ENCODE data around the gene MZF1.
"Not testable (repeated sequence)": the region's sequence is repeated elsewhere in the genome, so short reads cannot be mapped to it uniquely, and the experiment has no call there.

MZF1 gene

GRCh38 chr19:58572818-58573657, at the start of gene MZF1:
Gene MZF1 (minus strand): TSS chr19:58573335. CDS start chr19:58571389, 1,946 bp downstream.
- peak within 1 kb of the TSS; percentile 85 to 98 for H3K4me3 ChIP-seq (ENCODE audit: low read depth in 1 of 2, low read length in 2 of 2)
- H3K27me3 ChIP-seq (ENCODE audit: control insufficient read depth in 1 of 2, insufficient read depth in 2 of 2, low read length in 2 of 2) = no peaks in the 10 kb centered on the region
- peaks cover 12 to 26% of the 10 kb centered on the region in 2 donors for H3K36me3 ChIP-seq (ENCODE audit: control insufficient read depth in 1 of 2, insufficient read depth in 2 of 2, low read length in 2 of 2)
- no peaks in the 10 kb centered on the region for H3K9me3 ChIP-seq (ENCODE audit: control insufficient read depth in 1 of 2, low read length in 2 of 2)
- peak within 1 kb of the TSS; percentile 72 to 95 for H3K9ac ChIP-seq (ENCODE audit: low read depth in 1 of 2, low read length in 2 of 2)
- H3K4me1 ChIP-seq (ENCODE audit: control insufficient read depth in 1 of 2, insufficient read depth in 2 of 2, low read length in 2 of 2) = peaks cover 13 to 19% of the 10 kb centered on the region in 2 donors
- peak within 1 kb of the TSS; percentile 98 for H3K27ac ChIP-seq (ENCODE audit: low read depth, low read length)

- not testable (repeated sequence) for H3K9ac ChIP-seq (ENCODE audit: low read depth in 1 of 2, low read length in 2 of 2); H3K36me3 ChIP-seq (ENCODE audit: control insufficient read depth in 1 of 2, insufficient read depth in 2 of 2, low read length in 2 of 2); H3K4me1 ChIP-seq (ENCODE audit: control insufficient read depth in 1 of 2, insufficient read depth in 2 of 2, low read length in 2 of 2); H3K27me3 ChIP-seq (ENCODE audit: control insufficient read depth in 1 of 2, insufficient read depth in 2 of 2, low read length in 2 of 2); H3K4me3 ChIP-seq (ENCODE audit: low read depth in 1 of 2, low read length in 2 of 2); H3K27ac ChIP-seq (ENCODE audit: low read depth, low read length); H3K9me3 ChIP-seq (ENCODE audit: control insufficient read depth in 1 of 2, low read length in 2 of 2)
These were observed 34.1 kb upstream of the MZF1 start for GRCh38 chr19:58607213-58607612.

GRCh38 chr19:58606251-58606896, 33.2 kb upstream of the MZF1 start:
- not testable (repeated sequence) for H3K4me3 ChIP-seq (ENCODE audit: low read depth in 1 of 2, low read length in 2 of 2); H3K36me3 ChIP-seq (ENCODE audit: control insufficient read depth in 1 of 2, insufficient read depth in 2 of 2, low read length in 2 of 2); H3K9me3 ChIP-seq (ENCODE audit: control insufficient read depth in 1 of 2, low read length in 2 of 2); H3K9ac ChIP-seq (ENCODE audit: low read depth in 1 of 2, low read length in 2 of 2); H3K27me3 ChIP-seq (ENCODE audit: control insufficient read depth in 1 of 2, insufficient read depth in 2 of 2, low read length in 2 of 2); H3K27ac ChIP-seq (ENCODE audit: low read depth, low read length); H3K4me1 ChIP-seq (ENCODE audit: control insufficient read depth in 1 of 2, insufficient read depth in 2 of 2, low read length in 2 of 2)

- peaks cover 13 to 26% of the 10 kb centered on the region in 2 donors for H3K36me3 ChIP-seq (ENCODE audit: control insufficient read depth in 1 of 2, insufficient read depth in 2 of 2, low read length in 2 of 2)
- H3K27ac ChIP-seq (ENCODE audit: low read depth, low read length) = no peak overlapping the region
- H3K4me1 ChIP-seq (ENCODE audit: control insufficient read depth in 1 of 2, insufficient read depth in 2 of 2, low read length in 2 of 2) = no peaks in the 10 kb centered on the region
- H3K4me3 ChIP-seq (ENCODE audit: low read depth in 1 of 2, low read length in 2 of 2) = no peak overlapping the region
- no peaks in the 10 kb centered on the region for H3K27me3 ChIP-seq (ENCODE audit: control insufficient read depth in 1 of 2, insufficient read depth in 2 of 2, low read length in 2 of 2)
- H3K9ac ChIP-seq (ENCODE audit: low read depth in 1 of 2, low read length in 2 of 2) = no peak overlapping the region
- no peaks in the 10 kb centered on the region for H3K9me3 ChIP-seq (ENCODE audit: control insufficient read depth in 1 of 2, low read length in 2 of 2)
These were observed 13.1 kb upstream of the MZF1 start for GRCh38 chr19:58586133-58586765.

- no peaks in the 10 kb centered on the region for H3K9me3 ChIP-seq (ENCODE audit: control insufficient read depth in 1 of 2, low read length in 2 of 2)
- no peak overlapping the region for H3K4me3 ChIP-seq (ENCODE audit: low read depth in 1 of 2, low read length in 2 of 2)
- no peaks in the 10 kb centered on the region for H3K27me3 ChIP-seq (ENCODE audit: control insufficient read depth in 1 of 2, insufficient read depth in 2 of 2, low read length in 2 of 2)
- no peaks in the 10 kb centered on the region for H3K4me1 ChIP-seq (ENCODE audit: control insufficient read depth in 1 of 2, insufficient read depth in 2 of 2, low read length in 2 of 2)
- no peak overlapping the region for H3K27ac ChIP-seq (ENCODE audit: low read depth, low read length)
- no peak overlapping the region for H3K9ac ChIP-seq (ENCODE audit: low read depth in 1 of 2, low read length in 2 of 2)
- H3K36me3 ChIP-seq (ENCODE audit: control insufficient read depth in 1 of 2, insufficient read depth in 2 of 2, low read length in 2 of 2) = peaks cover 15 to 26% of the 10 kb centered on the region in 2 donors
These were observed 12.5 kb upstream of the MZF1 start for GRCh38 chr19:58585442-58586132.

GRCh38 chr19:58584498-58585441, 11.6 kb upstream of the MZF1 start:
- H3K27me3 ChIP-seq (ENCODE audit: control insufficient read depth in 1 of 2, insufficient read depth in 2 of 2, low read length in 2 of 2) = no peaks in the 10 kb centered on the region
- peaks cover 15 to 26% of the 10 kb centered on the region in 2 donors for H3K36me3 ChIP-seq (ENCODE audit: control insufficient read depth in 1 of 2, insufficient read depth in 2 of 2, low read length in 2 of 2)
- no peak overlapping the region for H3K9ac ChIP-seq (ENCODE audit: low read depth in 1 of 2, low read length in 2 of 2)
- no peak overlapping the region for H3K4me3 ChIP-seq (ENCODE audit: low read depth in 1 of 2, low read length in 2 of 2)
- no peaks in the 10 kb centered on the region for H3K4me1 ChIP-seq (ENCODE audit: control insufficient read depth in 1 of 2, insufficient read depth in 2 of 2, low read length in 2 of 2)
- no peaks in the 10 kb centered on the region for H3K9me3 ChIP-seq (ENCODE audit: control insufficient read depth in 1 of 2, low read length in 2 of 2)
- H3K27ac ChIP-seq (ENCODE audit: low read depth, low read length) = no peak overlapping the region

GRCh38 chr19:58582985-58583384, 9.8 kb upstream of the MZF1 start:
- H3K4me1 ChIP-seq (ENCODE audit: control insufficient read depth in 1 of 2, insufficient read depth in 2 of 2, low read length in 2 of 2) = no peaks in the 10 kb centered on the region
- H3K9ac ChIP-seq (ENCODE audit: low read depth in 1 of 2, low read length in 2 of 2) = no peak overlapping the region
- H3K36me3 ChIP-seq (ENCODE audit: control insufficient read depth in 1 of 2, insufficient read depth in 2 of 2, low read length in 2 of 2) = peaks cover 15 to 26% of the 10 kb centered on the region in 2 donors
- H3K27ac ChIP-seq (ENCODE audit: low read depth, low read length) = no peak overlapping the region
- H3K9me3 ChIP-seq (ENCODE audit: control insufficient read depth in 1 of 2, low read length in 2 of 2) = no peaks in the 10 kb centered on the region
- H3K4me3 ChIP-seq (ENCODE audit: low read depth in 1 of 2, low read length in 2 of 2) = no peak overlapping the region
- no peaks in the 10 kb centered on the region for H3K27me3 ChIP-seq (ENCODE audit: control insufficient read depth in 1 of 2, insufficient read depth in 2 of 2, low read length in 2 of 2)

GRCh38 chr19:58581227-58582141, 8.3 kb upstream of the MZF1 start:
- H3K27ac ChIP-seq (ENCODE audit: low read depth, low read length) = no peak overlapping the region

More at GRCh38 chr19:58581227-58582141, 8.3 kb upstream of the MZF1 start:
- Histone ChIP-seq H3K9me3 (ENCODE audit: control insufficient read depth in 1 of 2, low read length in 2 of 2) (no peaks in the 10 kb centered on the region), H3K9ac (ENCODE audit: low read depth in 1 of 2, low read length in 2 of 2) (peak overlapping the region in 1 of 2 donors; percentile 43), H3K4me3 (ENCODE audit: low read depth in 1 of 2, low read length in 2 of 2) (no peak overlapping the region), H3K27me3 (ENCODE audit: control insufficient read depth in 1 of 2, insufficient read depth in 2 of 2, low read length in 2 of 2) (no peaks in the 10 kb centered on the region), H3K4me1 (ENCODE audit: control insufficient read depth in 1 of 2, insufficient read depth in 2 of 2, low read length in 2 of 2) (no peaks in the 10 kb centered on the region), H3K36me3 (ENCODE audit: control insufficient read depth in 1 of 2, insufficient read depth in 2 of 2, low read length in 2 of 2) (peaks cover 15 to 26% of the 10 kb centered on the region in 2 donors)
